Astrocyte of the cerebellum (primary cell): ENCODE results near the gene LIFR.

Source experiments
- DNase-seq: peaks from one replicate; pipeline ENCODE4 v3.0.0-alpha.2; 2011; ENCODE audit warnings: low read depth
- H3K4me3 ChIP-seq: 2 replicates; pipeline ENCODE4 v1.5.1; 2011; ENCODE audit warnings: mild to moderate bottlenecking, low read depth, low read length, moderate library complexity
- CTCF ChIP-seq: IDR thresholded peaks from 2 replicates; pipeline ENCODE4 v1.5.1; 2012; ENCODE audit warnings: low read length, low read depth, moderate library complexity, mild to moderate bottlenecking; ENCODE audit errors: missing control alignments
- in situ Hi-C: cut with HindIII; loops from 2 replicates; pipeline ENCODE4 v1.10.0; 2017; ENCODE audit warnings: low sequenced_read_pairs

LIFR gene

DNA sequence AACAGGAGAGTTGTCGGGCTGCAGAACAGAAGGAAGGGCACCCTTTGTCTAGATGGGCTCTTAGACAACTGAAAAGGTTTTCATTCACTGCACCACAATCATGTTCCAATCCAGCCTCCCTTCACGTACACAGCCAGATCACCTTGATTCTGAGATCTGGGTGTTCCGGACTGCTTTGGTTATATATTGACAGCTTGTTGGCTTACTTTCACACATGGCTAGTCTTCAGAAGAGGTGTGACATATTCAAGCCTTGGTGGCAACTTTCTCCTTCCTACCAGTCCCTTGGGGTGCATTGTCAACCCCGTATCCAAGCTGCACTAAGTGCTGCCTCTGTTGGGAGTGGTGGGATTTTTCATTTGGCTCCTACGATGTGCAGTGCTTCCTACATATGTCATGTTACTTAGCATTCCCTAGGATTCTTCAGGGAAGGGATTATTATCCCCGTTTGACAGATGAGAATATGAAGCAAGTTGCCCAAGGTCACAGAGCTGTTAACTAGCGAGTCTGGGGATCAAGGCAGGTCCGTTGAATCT lies 100.6 kb downstream of the LIFR start:
- no peak for DNase-seq
- TF ChIP-seq CTCF, result no peak
- no peak overlapping the region for H3K4me3 ChIP-seq
- in situ Hi-C loops, result no loop called here

DNA sequence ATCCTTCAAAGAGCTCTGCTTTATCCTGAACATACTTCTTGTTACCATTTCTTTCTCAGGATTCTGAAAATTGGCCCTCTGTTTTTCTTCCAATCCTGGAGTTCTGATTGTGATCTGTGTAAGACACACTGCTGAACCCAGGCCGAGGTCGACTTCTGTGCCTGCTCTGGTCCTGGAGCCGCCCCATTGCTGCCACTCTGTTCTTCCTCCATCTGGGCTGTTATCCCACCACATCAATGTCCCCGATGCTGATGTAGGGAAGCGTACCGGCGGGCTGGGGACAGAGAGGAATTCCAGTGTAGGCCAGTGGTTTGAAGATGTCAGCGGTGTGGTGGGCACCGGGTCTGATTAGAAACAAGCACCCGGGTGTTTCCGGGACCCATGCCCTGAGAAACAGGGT lies 102.5 kb downstream of the LIFR start:
- H3K4me3 ChIP-seq, result no peak overlapping the region
- in situ Hi-C loops, result no loop called here
- no peak for TF ChIP-seq CTCF
- DNase-seq, result no peak

- no peak for DNase-seq
- in situ Hi-C loops, result no loop called here
- no peak for TF ChIP-seq CTCF
- H3K4me3 ChIP-seq, result no peak overlapping the region
Measured at GRCh38 chr5:38453506-38453905, 102.9 kb downstream of the LIFR start.

- H3K4me3 ChIP-seq, result no peak overlapping the region
Measured at GRCh38 chr5:38452201-38452600, 104.2 kb downstream of the LIFR start.

GRCh38 chr5:38451074-38451725 lies 105.2 kb downstream of the LIFR start:
- in situ Hi-C loops, result no loop called here
- no peak for TF ChIP-seq CTCF
- no peak for DNase-seq
- no peak overlapping the region for H3K4me3 ChIP-seq

More at GRCh38 chr5:38452201-38452600, 104.2 kb downstream of the LIFR start:
- in situ Hi-C loops, result no loop called here
- DNase-seq, result no peak
- no peak for TF ChIP-seq CTCF

- in situ Hi-C loops, result no loop called here
- no peak for TF ChIP-seq CTCF
- no peak overlapping the region for H3K4me3 ChIP-seq
- no peak for DNase-seq
Measured at GRCh38 chr5:38450627-38451026, 105.8 kb downstream of the LIFR start.
